Measurements from ENCODE around the gene UBE2O. TPM values are rescaled to one million over a fixed set of nuclear protein-coding genes. Genes with fewer than 3 reads are reported as not detected.

The UBE2O gene
- total RNA-seq, 2 donors from 2014 or later: 46.7 to 66.9 TPM

Other genes starting within 250 kb of the UBE2O start
- gene RNF157, start 212.7 kb downstream of the UBE2O start, total RNA-seq: 100 to 1,000 TPM in 1 of 2 donors, 10 to 100 TPM in 1; 46.6 to 124 TPM
- 100 to 1,000 TPM; 216 to 262 TPM for gene UBALD2, start 187.8 kb downstream of the UBE2O start, total RNA-seq
- 1 to 10 TPM; 4.1 to 5.9 TPM for gene QRICH2, start 144.9 kb downstream of the UBE2O start, total RNA-seq
- gene PRPSAP1, start 99.2 kb downstream of the UBE2O start, total RNA-seq: 10 to 100 TPM; 45.0 to 57.4 TPM
- 10 to 100 TPM; 13.9 to 14.5 TPM for gene SPHK1, start 68.5 kb downstream of the UBE2O start, total RNA-seq
- under 1 TPM in 1 of 2 donors, not detected in 1; 0.78 TPM for gene AANAT, start 14.5 kb upstream of the UBE2O start, total RNA-seq
- 100 to 1,000 TPM; 156 to 234 TPM for gene RHBDF2, start 48.3 kb upstream of the UBE2O start, total RNA-seq
- 1 to 10 TPM; 1.0 to 2.9 TPM for gene CYGB, start 84.6 kb upstream of the UBE2O start, total RNA-seq
- under 1 TPM in 1 of 2 donors, not detected in 1; 0.78 TPM for gene PRCD, start 86.9 kb upstream of the UBE2O start, total RNA-seq
- under 1 TPM in 1 of 2 donors, not detected in 1; 0.62 TPM for gene ST6GALNAC2, start 132.7 kb upstream of the UBE2O start, total RNA-seq
- gene ST6GALNAC1, start 190.6 kb upstream of the UBE2O start, total RNA-seq: not detected